GM12892 (cell line): ENCODE data around the gene AMZ1.
"Not testable (repeated sequence)": the region's sequence is repeated elsewhere in the genome, so short reads cannot be mapped to it uniquely, and the experiment has no call there.

ENCODE experiments used
- POLR2A ChIP-seq: IDR thresholded peaks from 2 replicates; pipeline ENCODE4 v1.6.1; 2011; ENCODE audit warnings: low read depth, low read length, control low read depth
- POLR2AphosphoS5 ChIP-seq: IDR thresholded peaks from 2 replicates; pipeline ENCODE4 v1.6.1; 2011; ENCODE audit warnings: low read depth, low read length, control low read depth

DNA sequence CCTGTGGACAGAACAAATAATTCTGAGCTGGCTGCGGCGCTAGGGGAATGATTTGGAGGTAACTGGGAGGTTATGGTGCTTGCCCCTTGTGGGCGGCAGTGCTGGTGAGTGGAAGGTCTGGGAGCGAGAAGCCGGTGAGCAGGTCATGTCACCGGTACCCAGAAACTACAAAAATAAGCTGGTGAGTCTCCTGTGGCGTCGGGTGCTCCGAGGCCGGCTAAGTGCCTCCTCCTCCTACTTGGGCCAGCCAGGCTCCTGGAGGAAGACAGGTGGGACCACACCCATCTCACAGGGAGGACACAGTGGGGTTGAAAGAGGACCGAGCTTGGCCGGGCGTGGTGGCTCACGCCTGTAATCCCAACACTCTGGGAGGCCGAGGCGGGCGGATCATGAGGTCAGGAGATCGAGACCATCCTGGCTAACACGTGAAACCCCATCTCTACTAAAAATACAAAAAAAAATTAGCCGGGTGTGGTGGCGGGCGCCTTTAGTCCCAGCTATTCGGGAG is 4.0 kb downstream of the AMZ1 start:
- not testable (repeated sequence) for TF ChIP-seq POLR2A, POLR2AphosphoS5
